ENCODE data around the gene UGCG. TPM values are rescaled to one million over a fixed set of nuclear protein-coding genes. Genes with fewer than 3 reads are reported as not detected.
"Not testable (repeated sequence)": the region's sequence is repeated elsewhere in the genome, so short reads cannot be mapped to it uniquely, and the experiment has no call there.

UGCG gene
- total RNA-seq, 1 donor from 2014 or later: 22.6 TPM

- Mint-ChIP-seq H3K9me3 (no peaks in the 10 kb centered on the region), H3K27ac (no peak overlapping the region), H3K4me3 (no peak overlapping the region), H3K4me1 (ENCODE audit: low read depth) (peaks cover 15% of the 10 kb centered on the region), H3K27me3 (ENCODE audit: insufficient read depth) (peaks cover 38% of the 10 kb centered on the region), H3K36me3 (ENCODE audit: low read depth) (peaks cover 3% of the 10 kb centered on the region)
- intact Hi-C loops (cut with micrococcal nuclease): no loop called here
- no peak for DNase-seq (ENCODE audit: low spot score)
Measured at GRCh38 chr9:111872886-111873285, 23.7 kb upstream of the UGCG start.

GRCh38 chr9:111873901-111874300, 22.7 kb upstream of the UGCG start:
- Mint-ChIP-seq H3K9me3 (no peaks in the 10 kb centered on the region), H3K27me3 (ENCODE audit: insufficient read depth) (peaks cover 33% of the 10 kb centered on the region), H3K27ac (no peak overlapping the region), H3K36me3 (ENCODE audit: low read depth) (peaks cover 3% of the 10 kb centered on the region), H3K4me1 (ENCODE audit: low read depth) (peaks cover 15% of the 10 kb centered on the region), H3K4me3 (no peak overlapping the region)
- intact Hi-C loops (cut with micrococcal nuclease): no loop called here
- DNase-seq (ENCODE audit: low spot score): no peak

- H3K27ac Mint-ChIP-seq: no peak overlapping the region
- no peak for DNase-seq (ENCODE audit: low spot score)
- intact Hi-C loops (cut with micrococcal nuclease): no loop called here
- H3K4me3 Mint-ChIP-seq: no peak overlapping the region
- H3K9me3 Mint-ChIP-seq: peaks cover 5% of the 10 kb centered on the region
- H3K27me3 Mint-ChIP-seq (ENCODE audit: insufficient read depth): peaks cover 33% of the 10 kb centered on the region
- peaks cover 15% of the 10 kb centered on the region for H3K4me1 Mint-ChIP-seq (ENCODE audit: low read depth)
- peaks cover 3% of the 10 kb centered on the region for H3K36me3 Mint-ChIP-seq (ENCODE audit: low read depth)
Measured at GRCh38 chr9:111874500-111874899, 22.1 kb upstream of the UGCG start.

- H3K36me3 Mint-ChIP-seq (ENCODE audit: low read depth); intact Hi-C loops (cut with micrococcal nuclease); H3K4me3 Mint-ChIP-seq; H3K27ac Mint-ChIP-seq; DNase-seq (ENCODE audit: low spot score); H3K9me3 Mint-ChIP-seq: not testable (repeated sequence)
- Mint-ChIP-seq H3K4me1 (ENCODE audit: low read depth) (peaks cover 14% of the 10 kb centered on the region), H3K27me3 (ENCODE audit: insufficient read depth) (peaks cover 37% of the 10 kb centered on the region)
Measured at GRCh38 chr9:111875291-111875690, 21.3 kb upstream of the UGCG start.

GRCh38 chr9:111875691-111876090, 20.9 kb upstream of the UGCG start:
- H3K9me3 Mint-ChIP-seq; DNase-seq (ENCODE audit: low spot score); H3K4me3 Mint-ChIP-seq; H3K4me1 Mint-ChIP-seq (ENCODE audit: low read depth); intact Hi-C loops (cut with micrococcal nuclease); H3K27ac Mint-ChIP-seq; H3K36me3 Mint-ChIP-seq (ENCODE audit: low read depth): not testable (repeated sequence)
- peaks cover 33% of the 10 kb centered on the region for H3K27me3 Mint-ChIP-seq (ENCODE audit: insufficient read depth)

GRCh38 chr9:111876179-111876578, 20.4 kb upstream of the UGCG start:
- no peak overlapping the region for H3K4me3 Mint-ChIP-seq
- DNase-seq (ENCODE audit: low spot score): no peak
- H3K36me3 Mint-ChIP-seq (ENCODE audit: low read depth): peaks cover 3% of the 10 kb centered on the region
- no peak overlapping the region for H3K27ac Mint-ChIP-seq
- H3K9me3 Mint-ChIP-seq: peaks cover 9% of the 10 kb centered on the region
- H3K27me3 Mint-ChIP-seq (ENCODE audit: insufficient read depth): peaks cover 30% of the 10 kb centered on the region
- peaks cover 5% of the 10 kb centered on the region for H3K4me1 Mint-ChIP-seq (ENCODE audit: low read depth)
- intact Hi-C loops (cut with micrococcal nuclease): no loop called here

- no peak for DNase-seq (ENCODE audit: low spot score)
- peaks cover 3% of the 10 kb centered on the region for H3K36me3 Mint-ChIP-seq (ENCODE audit: low read depth)
- peaks cover 32% of the 10 kb centered on the region for H3K27me3 Mint-ChIP-seq (ENCODE audit: insufficient read depth)
- no peak overlapping the region for H3K27ac Mint-ChIP-seq
- intact Hi-C loops (cut with micrococcal nuclease): no loop called here
- no peaks in the 10 kb centered on the region for H3K4me1 Mint-ChIP-seq (ENCODE audit: low read depth)
- peaks cover 14% of the 10 kb centered on the region for H3K9me3 Mint-ChIP-seq
- H3K4me3 Mint-ChIP-seq: no peak overlapping the region
Measured at GRCh38 chr9:111877420-111877819, 19.2 kb upstream of the UGCG start.

GRCh38 chr9:111878946-111879345, 17.7 kb upstream of the UGCG start:
- no peaks in the 10 kb centered on the region for H3K4me1 Mint-ChIP-seq (ENCODE audit: low read depth)
- intact Hi-C loops (cut with micrococcal nuclease): no loop called here

GRCh38 chr9:111886983-111887718, 9.5 kb upstream of the UGCG start:
- DNase-seq (ENCODE audit: low spot score): no peak

More at GRCh38 chr9:111878946-111879345, 17.7 kb upstream of the UGCG start:
- Mint-ChIP-seq H3K36me3 (ENCODE audit: low read depth) (peaks cover 3% of the 10 kb centered on the region), H3K27ac (no peak overlapping the region), H3K27me3 (ENCODE audit: insufficient read depth) (peaks cover 24% of the 10 kb centered on the region), H3K4me3 (no peak overlapping the region), H3K9me3 (peaks cover 14% of the 10 kb centered on the region)
- no peak for DNase-seq (ENCODE audit: low spot score)

GRCh38 chr9:111890334-111890733, 6.3 kb upstream of the UGCG start:
- Mint-ChIP-seq H3K36me3 (ENCODE audit: low read depth) (no peaks in the 10 kb centered on the region), H3K27me3 (ENCODE audit: insufficient read depth) (peaks cover 9% of the 10 kb centered on the region), H3K4me3 (no peak overlapping the region), H3K27ac (no peak overlapping the region), H3K9me3 (no peaks in the 10 kb centered on the region), H3K4me1 (ENCODE audit: low read depth) (peaks cover 11% of the 10 kb centered on the region)
- no peak for DNase-seq (ENCODE audit: low spot score)
- intact Hi-C loops (cut with micrococcal nuclease): loop anchor here (10.0 kb wide), 2 partner anchors 256 to 284 kb away; partner anchors contain the start of genes DNAJC25 and SUSD1

More at GRCh38 chr9:111886983-111887718, 9.5 kb upstream of the UGCG start:
- H3K36me3 Mint-ChIP-seq (ENCODE audit: low read depth): no peaks in the 10 kb centered on the region
- no peaks in the 10 kb centered on the region for H3K9me3 Mint-ChIP-seq
- H3K4me1 Mint-ChIP-seq (ENCODE audit: low read depth): peaks cover 3% of the 10 kb centered on the region
- H3K27me3 Mint-ChIP-seq (ENCODE audit: insufficient read depth): peaks cover 11% of the 10 kb centered on the region
- H3K4me3 Mint-ChIP-seq: no peak overlapping the region
- intact Hi-C loops (cut with micrococcal nuclease): loop anchor here (2.0 kb wide), 1 partner anchor 16 kb away; no protein-coding TSS in a partner anchor
- no peak overlapping the region for H3K27ac Mint-ChIP-seq

- not testable (repeated sequence) for H3K9me3 Mint-ChIP-seq; DNase-seq (ENCODE audit: low spot score)
Measured at GRCh38 chr9:111890867-111891266, 5.7 kb upstream of the UGCG start.

GRCh38 chr9:111891910-111892499, 4.6 kb upstream of the UGCG start:
- H3K4me3 Mint-ChIP-seq: no peak overlapping the region
- DNase-seq (ENCODE audit: low spot score): no peak
- peaks cover 4% of the 10 kb centered on the region for H3K27me3 Mint-ChIP-seq (ENCODE audit: insufficient read depth)
- H3K9me3 Mint-ChIP-seq: no peaks in the 10 kb centered on the region
- intact Hi-C loops (cut with micrococcal nuclease): loop anchor here (10.0 kb wide), 2 partner anchors 257 to 283 kb away; partner anchors contain the start of genes DNAJC25 and SUSD1
- H3K4me1 Mint-ChIP-seq (ENCODE audit: low read depth): peaks cover 19% of the 10 kb centered on the region
- no peak overlapping the region for H3K27ac Mint-ChIP-seq
- H3K36me3 Mint-ChIP-seq (ENCODE audit: low read depth): no peaks in the 10 kb centered on the region

More at GRCh38 chr9:111890867-111891266, 5.7 kb upstream of the UGCG start:
- H3K27me3 Mint-ChIP-seq (ENCODE audit: insufficient read depth); H3K4me3 Mint-ChIP-seq; H3K36me3 Mint-ChIP-seq (ENCODE audit: low read depth); H3K27ac Mint-ChIP-seq: not testable (repeated sequence)
- H3K4me1 Mint-ChIP-seq (ENCODE audit: low read depth): peaks cover 15% of the 10 kb centered on the region
- intact Hi-C loops (cut with micrococcal nuclease): loop anchor here (10.0 kb wide), 2 partner anchors 256 to 284 kb away; partner anchors contain the start of genes DNAJC25 and SUSD1

GRCh38 chr9:111896942-111897600, 457 bp downstream of the UGCG start:
- peaks cover 17% of the 10 kb centered on the region for H3K4me1 Mint-ChIP-seq (ENCODE audit: low read depth)
- H3K36me3 Mint-ChIP-seq (ENCODE audit: low read depth): no peaks in the 10 kb centered on the region
- H3K27me3 Mint-ChIP-seq (ENCODE audit: insufficient read depth): peaks cover 4% of the 10 kb centered on the region
- no peaks in the 10 kb centered on the region for H3K9me3 Mint-ChIP-seq
- peak; percentile 19 for DNase-seq (ENCODE audit: low spot score)
- intact Hi-C loops (cut with micrococcal nuclease): loop anchor here (1.0 to 10.0 kb wide), 13 partner anchors 27 to 1325 kb away; partner anchors contain the start of genes DNAJC25, FKBP15, GNG10 and INIP
- H3K4me3 Mint-ChIP-seq: no peak overlapping the region
- H3K27ac Mint-ChIP-seq: no peak overlapping the region
